ENCODE measurements around the gene SS18L1.

SS18L1 gene

DNA sequence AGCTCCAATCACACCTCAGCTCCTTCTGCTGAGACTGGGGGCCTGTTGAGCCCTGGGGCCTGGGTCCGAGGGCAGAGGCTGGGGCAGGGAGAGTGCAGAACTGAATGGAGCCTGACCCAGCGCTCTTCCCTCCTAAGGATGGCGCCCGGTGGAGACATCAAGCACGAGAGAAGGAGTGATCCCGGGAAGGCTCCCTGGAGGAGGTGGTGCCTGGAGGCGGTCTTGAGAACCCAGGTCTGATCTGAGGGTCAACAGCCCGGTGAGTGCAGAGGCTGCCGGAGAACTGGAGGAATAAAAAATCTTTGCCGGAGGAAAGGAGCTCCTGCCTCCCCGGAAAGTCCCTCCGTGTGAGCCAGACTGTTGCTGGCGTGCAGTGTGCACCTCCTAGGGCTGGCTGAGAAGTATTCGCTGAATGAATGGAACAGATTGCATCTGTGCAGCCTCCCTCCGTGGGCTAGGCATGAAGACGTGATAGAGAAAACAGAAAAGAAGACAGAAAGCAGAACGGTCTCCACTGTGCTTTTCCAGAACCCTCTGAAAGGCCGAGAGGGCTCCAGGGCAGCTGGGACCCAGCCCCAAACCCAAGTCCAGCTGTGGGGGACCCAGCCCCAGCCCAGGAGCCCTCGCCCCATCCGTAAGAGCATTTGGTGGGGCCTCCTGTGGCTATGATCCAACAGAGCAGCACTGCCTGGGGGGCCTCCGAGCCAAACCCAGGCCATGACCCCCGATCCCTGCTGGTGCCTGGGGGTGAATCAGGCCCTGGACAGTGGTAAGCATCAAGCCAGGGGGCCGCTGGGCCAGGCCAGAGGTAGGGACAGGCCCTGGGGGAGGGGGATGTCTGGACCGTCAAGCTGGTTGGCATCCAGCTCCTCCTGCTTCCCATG, 83.4 kb downstream of the SS18L1 start:
- no peak for DNase-seq (ENCODE audit: low spot score)

DNA sequence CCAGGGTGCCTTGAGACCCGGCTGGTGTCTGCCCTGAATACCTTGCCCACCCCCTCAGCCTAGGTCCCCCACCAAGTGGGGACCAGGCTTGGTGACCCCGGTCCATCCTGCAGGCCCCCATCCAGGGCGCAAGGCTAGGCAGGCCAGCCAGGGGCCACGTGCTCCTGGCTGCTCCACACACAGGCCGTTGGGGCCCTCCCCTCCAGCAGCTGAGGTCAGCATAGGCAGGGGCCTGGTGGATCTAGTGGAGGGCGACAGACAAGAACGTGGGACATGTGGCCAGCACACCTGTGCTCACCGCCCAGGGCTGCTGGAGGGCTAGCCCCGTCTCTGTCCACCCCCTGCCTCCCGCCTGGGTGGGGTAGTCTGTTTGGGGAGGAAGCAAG, 84.0 kb downstream of the SS18L1 start:
- no peak for DNase-seq (ENCODE audit: low spot score)

DNA sequence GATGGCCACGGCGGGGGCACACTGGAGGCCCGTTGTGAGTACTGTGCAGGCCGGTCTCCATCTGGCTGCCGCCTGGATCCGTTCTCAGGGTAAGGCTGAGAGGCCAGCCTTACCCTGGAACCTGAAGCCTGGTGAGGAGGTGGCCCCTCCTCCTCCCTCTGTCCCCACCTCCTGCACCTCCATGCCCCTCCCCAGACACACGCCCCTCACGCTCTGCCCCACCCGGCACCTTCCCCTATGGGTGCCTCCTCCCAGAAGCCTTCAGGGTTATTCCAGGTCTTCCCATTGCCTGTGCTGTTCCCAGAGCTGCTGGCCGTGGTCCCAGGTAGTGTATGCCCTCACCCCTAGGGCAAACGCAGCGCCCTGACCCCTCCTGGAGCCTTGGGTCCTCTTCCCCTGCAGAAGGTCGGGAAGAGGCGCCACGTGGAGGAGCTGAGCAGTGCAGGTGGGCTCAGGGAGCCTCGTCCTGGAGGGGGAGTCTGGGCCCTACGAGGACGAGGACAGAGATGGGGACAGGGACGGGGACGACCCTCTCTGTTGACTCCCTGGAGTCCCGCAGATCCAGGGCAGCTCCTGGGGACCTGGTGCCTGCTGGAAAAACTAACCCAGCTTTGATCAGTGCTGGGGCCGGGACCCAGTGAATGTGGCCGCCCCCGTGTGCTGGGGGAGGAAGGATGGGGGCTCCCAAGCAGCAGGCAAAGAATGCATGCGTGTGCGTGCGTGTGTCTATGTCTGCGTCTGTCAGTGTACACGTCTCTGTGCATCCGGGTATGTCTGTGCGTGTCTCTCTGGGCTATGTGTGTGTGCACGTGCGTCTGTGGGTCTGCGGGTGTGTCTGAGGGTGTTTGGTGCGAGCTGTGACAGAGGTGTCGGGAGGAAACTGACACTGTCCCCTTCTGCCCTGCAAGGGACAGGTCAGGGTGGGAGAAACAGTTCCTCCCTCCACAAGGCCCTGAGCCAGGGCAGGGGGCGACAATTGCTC, 84.7 kb downstream of the SS18L1 start:
- DNase-seq (ENCODE audit: low spot score) = peak; percentile 52

GRCh38 chr20:62228982-62229545, 85.5 kb downstream of the SS18L1 start:
- no peak for DNase-seq (ENCODE audit: low spot score)

DNA sequence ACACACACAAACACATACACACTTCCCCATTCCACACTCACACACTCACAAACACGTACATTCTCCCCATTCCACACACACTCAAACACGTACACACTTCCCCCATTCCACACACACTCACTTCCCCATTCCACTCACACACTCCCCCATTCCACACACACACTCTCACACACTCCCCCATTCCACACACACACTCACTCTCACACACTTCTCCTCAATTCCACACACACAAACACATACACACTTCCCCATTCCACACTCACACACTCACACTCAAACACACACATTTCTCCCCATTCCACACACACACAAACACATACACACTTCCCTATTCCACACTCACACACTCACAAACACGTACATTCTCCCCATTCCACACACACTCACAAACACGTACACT, 86.1 kb downstream of the SS18L1 start:
- DNase-seq (ENCODE audit: low spot score) = no peak

- no peak for DNase-seq (ENCODE audit: low spot score)
These were observed 86.7 kb downstream of the SS18L1 start for GRCh38 chr20:62230276-62230675.

DNA sequence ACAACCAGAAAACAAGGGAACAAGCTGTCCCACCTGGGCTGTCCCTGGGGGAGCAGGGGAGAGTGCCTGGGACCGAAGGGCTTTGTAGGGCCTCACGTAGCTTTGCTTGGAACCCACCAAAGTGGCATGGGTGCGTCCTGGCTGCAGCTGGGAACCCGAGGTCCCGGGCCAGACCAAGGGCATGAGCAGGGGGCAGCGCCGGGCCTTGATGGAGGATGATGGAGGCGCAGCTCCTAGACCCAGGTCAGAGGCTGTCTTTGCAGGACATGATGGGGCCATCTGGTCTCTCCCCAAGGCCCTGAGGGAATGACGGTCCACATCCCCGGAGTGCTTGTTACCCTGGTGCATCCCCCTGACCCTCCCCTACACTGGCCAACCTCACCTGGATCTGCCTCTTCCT, 87.1 kb downstream of the SS18L1 start:
- DNase-seq (ENCODE audit: low spot score) = no peak

GRCh38 chr20:62231292-62231691, 87.7 kb downstream of the SS18L1 start:
- DNase-seq (ENCODE audit: low spot score) = no peak

All from HuH-7 (cell line).